Measurements from ENCODE around the gene KIF26A. TPM values are rescaled to one million over a fixed set of nuclear protein-coding genes. Genes with fewer than 3 reads are reported as not detected.

Gene KIF26A
- total RNA-seq, 1 experiment from 2014 or later = 3.1 TPM

GRCh38 chr14:104134061-104134965, 4.1 kb upstream of the KIF26A start:
- H4K20me1 ChIP-seq (ENCODE audit: low read length) = no peaks in the 10 kb centered on the region
- H3K4me1 ChIP-seq (ENCODE audit: insufficient read depth, low read length) = peaks cover 5% of the 10 kb centered on the region; the same call in 1 of the 2 replicates
- H2AFZ ChIP-seq (ENCODE audit: low read length) = no peak overlapping the region
- H3K4me2 ChIP-seq (ENCODE audit: low read length) = no peak overlapping the region
- no peak overlapping the region for H3K27ac ChIP-seq (ENCODE audit: low read length)
- BruUV-seq (replicated peaks) = no TSS peak
- no peaks in the 10 kb centered on the region for H3K9me2 ChIP-seq (replicated peaks; ENCODE audit: low read length)
- H3K9me3 ChIP-seq (ENCODE audit: low read length) = 0 out of 2 replicates have a peak, but pooled peaks cover 3% of the 10 kb centered on the region
- ATAC-seq = no peak
- no peak for DNase-seq
- CTCF ChIA-PET = no interaction called here
- H3K36me3 ChIP-seq (ENCODE audit: low read depth, low read length) = no peaks in the 10 kb centered on the region
- H3K79me2 ChIP-seq (ENCODE audit: low read length) = no peaks in the 10 kb centered on the region
- POLR2A ChIA-PET (ENCODE audit: unreplicated experiment) = no interaction called here
- no peak overlapping the region for H3K9ac ChIP-seq (ENCODE audit: low read length)
- H3F3A ChIP-seq (ENCODE audit: low read length, unreplicated experiment) = no peaks in the 10 kb centered on the region
- no peak for TF ChIP-seq EZH2phosphoT487 (IDR thresholded peaks at IDR 0.05; ENCODE audit: borderline replicate concordance, low read length)
- intact Hi-C loops (cut with micrococcal nuclease) = loop anchor here (10.0 kb wide), 1 partner anchor 510 kb away; no protein-coding TSS in a partner anchor
- H3K4me3 ChIP-seq (ENCODE audit: low read length) = no peak overlapping the region
- H3K27me3 ChIP-seq (ENCODE audit: low read length) = peaks cover 47% of the 10 kb centered on the region

GRCh38 chr14:104135121-104135903, 3.1 kb upstream of the KIF26A start:
- CTCF ChIA-PET = no interaction called here
- Histone ChIP-seq H3K79me2 (ENCODE audit: low read length) (no peaks in the 10 kb centered on the region), H3K4me2 (ENCODE audit: low read length) (no peak overlapping the region), H3K9me3 (ENCODE audit: low read length) (no peaks in the 10 kb centered on the region), H3K9me2 (replicated peaks; ENCODE audit: low read length) (no peaks in the 10 kb centered on the region), H3K36me3 (ENCODE audit: low read depth, low read length) (no peaks in the 10 kb centered on the region), H3K4me1 (ENCODE audit: insufficient read depth, low read length) (peaks cover 5% of the 10 kb centered on the region; the same call in 1 of the 2 replicates), H3K4me3 (ENCODE audit: low read length) (no peak overlapping the region), H4K20me1 (ENCODE audit: low read length) (no peaks in the 10 kb centered on the region), H3K27me3 (ENCODE audit: low read length) (peaks cover 50% of the 10 kb centered on the region), H3F3A (ENCODE audit: low read length, unreplicated experiment) (no peaks in the 10 kb centered on the region), H2AFZ (ENCODE audit: low read length) (no peak overlapping the region), H3K27ac (ENCODE audit: low read length) (no peak overlapping the region), H3K9ac (ENCODE audit: low read length) (no peak overlapping the region)
- peak; percentile 29 for DNase-seq
- peak; percentile 18; the same call in 1 of the 2 replicates for ATAC-seq
- BruUV-seq (replicated peaks) = no TSS peak
- intact Hi-C loops (cut with micrococcal nuclease) = loop anchor here (10.0 kb wide), 1 partner anchor 509 kb away; no protein-coding TSS in a partner anchor
- TF ChIP-seq CTCF (conservative IDR thresholded peaks at IDR 0.05; ENCODE audit: low read depth, low read length) = peak; percentile 38
- TF ChIP-seq EZH2 (IDR thresholded peaks at IDR 0.05; ENCODE audit: low read length, unreplicated experiment) = no peak
- POLR2A ChIA-PET (ENCODE audit: unreplicated experiment) = no interaction called here

- Histone ChIP-seq H3K4me3 (ENCODE audit: low read length) (no peak overlapping the region), H3K27me3 (ENCODE audit: low read length) (peaks cover 50% of the 10 kb centered on the region), H3K9ac (ENCODE audit: low read length) (no peak overlapping the region), H3K4me1 (ENCODE audit: insufficient read depth, low read length) (peaks cover 5% of the 10 kb centered on the region; the same call in 1 of the 2 replicates), H3K36me3 (ENCODE audit: low read depth, low read length) (no peaks in the 10 kb centered on the region), H3K4me2 (ENCODE audit: low read length) (no peak overlapping the region), H3F3A (ENCODE audit: low read length, unreplicated experiment) (no peaks in the 10 kb centered on the region), H3K79me2 (ENCODE audit: low read length) (no peaks in the 10 kb centered on the region), H2AFZ (ENCODE audit: low read length) (no peak overlapping the region), H3K9me2 (replicated peaks; ENCODE audit: low read length) (no peaks in the 10 kb centered on the region), H3K9me3 (ENCODE audit: low read length) (no peaks in the 10 kb centered on the region), H3K27ac (ENCODE audit: low read length) (no peak overlapping the region), H4K20me1 (ENCODE audit: low read length) (no peaks in the 10 kb centered on the region)
- intact Hi-C loops (cut with micrococcal nuclease) = loop anchor here (2.0 to 10.0 kb wide), 2 partner anchors 235 to 509 kb away; no protein-coding TSS in a partner anchor
- CTCF ChIA-PET = no interaction called here
- no peak for TF ChIP-seq CTCF (conservative IDR thresholded peaks at IDR 0.05; ENCODE audit: low read depth, low read length)
- TF ChIP-seq EZH2 (IDR thresholded peaks at IDR 0.05; ENCODE audit: low read length, unreplicated experiment) = no peak
- POLR2A ChIA-PET (ENCODE audit: unreplicated experiment) = no interaction called here
- no TSS peak for BruUV-seq (replicated peaks)
- DNase-seq (no peak), ATAC-seq (no peak)
Measured at GRCh38 chr14:104135904-104136471, 2.4 kb upstream of the KIF26A start.
